GM21381 (cell line): Measurements from ENCODE around the gene C11orf98.
"Not testable (repeated sequence)": the region's sequence is repeated elsewhere in the genome, so short reads cannot be mapped to it uniquely, and the experiment has no call there.

Experiments
- ATAC-seq: cut with Tn5 transposase; IDR thresholded peaks from one replicate; pipeline ENCODE4 v1.9.1; 2021; ENCODE audit warnings: mild to moderate bottlenecking, moderate library complexity; ENCODE audit not compliant: unreplicated experiment

The C11orf98 gene

DNA sequence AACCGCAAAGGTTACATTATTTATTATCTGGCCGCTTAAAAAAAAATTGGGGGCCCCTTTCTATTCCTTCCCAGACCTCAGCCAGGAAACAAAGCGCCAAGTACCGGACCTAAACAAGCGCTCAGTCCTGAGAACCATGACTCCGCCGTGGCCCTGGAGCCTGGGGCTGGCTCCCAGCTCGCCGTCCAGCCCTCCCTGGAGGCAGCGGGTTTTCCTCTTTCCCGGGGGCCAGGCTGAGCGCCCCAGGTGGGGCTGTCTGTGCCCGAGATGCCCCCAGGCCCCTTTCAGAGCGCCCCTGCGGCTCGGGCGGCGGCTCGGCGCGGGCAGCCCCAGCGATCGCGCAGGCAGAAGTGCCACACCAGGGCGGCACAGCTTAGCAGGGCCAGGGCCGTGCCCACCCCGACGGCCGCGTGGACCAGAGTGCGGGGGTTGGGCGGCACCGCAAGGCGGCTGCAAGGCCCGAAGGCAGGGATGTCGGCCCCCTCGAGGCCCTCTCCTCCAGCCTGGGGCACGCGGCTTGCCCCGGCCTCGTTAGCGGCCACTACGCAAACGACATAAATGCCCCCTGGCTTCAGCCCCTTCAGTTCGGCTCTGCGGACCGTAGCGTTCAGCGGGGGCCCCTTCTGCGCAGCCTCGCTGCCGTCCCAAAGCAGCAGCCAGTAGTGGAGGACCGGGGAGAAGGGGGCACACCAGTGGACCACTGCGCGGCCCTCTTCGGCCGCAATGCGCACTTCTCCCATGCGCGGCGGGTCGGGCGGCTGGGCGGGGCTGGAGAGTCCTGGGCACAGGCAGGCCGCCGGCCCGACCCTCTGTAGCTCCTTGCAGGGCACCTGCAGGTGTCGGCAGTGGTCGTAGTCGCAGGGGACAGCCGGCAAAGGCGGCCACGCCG is 22.7 kb upstream of the C11orf98 start:
- ATAC-seq: no peak

DNA sequence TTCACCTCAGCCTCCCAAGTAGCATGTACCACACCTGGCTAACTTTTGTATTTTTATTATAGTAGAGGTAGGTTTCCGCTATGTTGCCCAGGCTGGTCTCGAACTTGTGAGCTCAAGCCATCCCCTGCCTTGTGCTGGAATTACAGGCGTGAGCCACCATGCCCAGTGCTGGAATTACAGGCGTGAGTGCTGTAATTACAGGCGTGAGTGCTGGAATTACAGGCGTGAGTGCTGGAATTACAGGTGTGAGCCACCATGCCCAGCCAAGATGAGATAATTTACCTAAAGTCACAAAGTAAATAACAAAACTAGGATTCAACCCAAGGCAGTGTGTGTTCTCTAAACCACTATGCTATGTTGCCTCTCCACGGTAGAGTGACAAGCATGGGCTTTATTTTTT is 17.5 kb upstream of the C11orf98 start:
- ATAC-seq: no peak

DNA sequence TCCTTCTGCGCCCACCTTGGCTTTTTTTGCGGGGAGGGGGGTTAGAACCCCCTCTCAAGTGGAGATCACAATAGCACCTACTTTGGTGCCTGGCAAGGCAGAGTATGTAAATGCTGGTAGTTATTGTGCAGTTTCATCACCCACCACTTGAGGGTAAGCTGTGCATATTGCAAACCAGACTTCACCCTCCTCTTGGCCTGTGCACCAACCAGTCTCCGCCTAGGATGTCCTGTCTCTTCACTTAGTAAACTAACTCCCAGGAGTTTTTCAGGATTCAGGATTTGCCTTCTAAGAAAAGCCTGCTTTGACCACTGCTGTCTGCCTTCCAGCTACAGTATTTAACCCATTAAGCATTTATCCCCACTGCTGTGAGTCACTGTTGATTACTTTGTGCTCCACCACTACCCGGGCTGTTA is 15.8 kb upstream of the C11orf98 start:
- ATAC-seq: no peak

DNA sequence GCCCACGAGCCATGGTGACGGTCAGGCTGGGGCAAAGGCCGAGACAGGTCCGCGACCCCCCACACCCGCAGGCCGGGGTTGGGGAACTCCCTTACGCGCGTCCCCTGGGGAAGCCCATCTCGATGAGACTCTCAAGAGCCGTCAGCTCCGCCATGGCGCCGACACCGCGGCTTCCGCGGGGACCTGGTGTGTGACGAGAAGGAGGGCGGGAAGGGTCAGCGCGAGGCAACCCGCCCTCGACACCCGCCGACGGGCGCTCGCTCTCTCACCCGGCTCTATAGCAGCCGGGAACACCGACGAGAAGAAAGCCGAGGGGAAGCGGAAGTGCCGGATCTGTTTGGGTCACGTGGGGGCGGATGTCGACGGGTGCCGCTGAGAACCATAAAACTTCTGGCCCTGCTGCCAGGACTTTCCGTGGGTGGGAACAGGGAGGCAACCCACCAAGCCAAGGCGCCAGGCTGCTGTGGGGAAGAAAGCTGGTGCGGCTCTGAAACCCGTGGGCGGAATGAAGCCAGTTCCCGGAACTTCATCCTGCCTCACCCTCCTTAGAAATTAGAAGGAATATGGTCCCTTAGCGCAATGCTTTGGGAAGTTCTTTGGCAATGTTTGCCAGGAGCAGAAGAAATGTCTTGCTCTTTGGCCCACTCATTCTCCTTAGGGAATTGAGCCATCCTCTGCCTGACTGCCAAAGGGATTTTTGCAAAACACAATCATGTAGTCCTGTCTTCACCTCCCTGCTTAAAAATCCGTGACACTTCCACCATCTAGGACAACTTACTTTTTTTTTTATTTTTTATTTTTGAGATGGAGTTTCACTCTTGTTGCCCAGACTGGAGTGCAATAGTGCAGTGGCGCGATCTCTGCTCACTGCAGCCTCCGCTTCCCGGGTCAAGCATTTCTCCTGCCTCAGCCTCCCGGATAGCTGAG is 14.0 kb upstream of the C11orf98 start, which contains the start of gene UBXN1:
Gene UBXN1, minus strand, starts transcription at position 304 of the 927 bp plus-strand sequence. Its CDS starts 150 bp downstream, at position 154.
- ATAC-seq: peak; percentile 59

DNA sequence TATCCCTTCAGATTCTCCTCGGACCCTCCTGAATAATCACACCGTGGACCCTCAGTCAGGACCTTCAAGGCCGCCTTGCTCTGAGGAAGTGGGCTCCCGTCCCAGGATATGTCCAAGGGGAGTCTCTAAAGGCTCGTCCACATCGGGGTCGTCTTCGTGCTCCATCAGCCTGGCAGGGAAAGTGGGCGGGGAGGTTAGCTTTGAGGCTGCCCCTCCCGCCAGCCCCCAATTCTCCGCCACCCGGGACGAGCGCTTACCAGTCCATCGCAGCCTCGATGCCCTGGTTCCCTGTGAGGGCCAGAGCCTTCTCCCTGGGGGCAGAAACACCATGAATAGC is 13.4 kb upstream of the C11orf98 start:
- peak; percentile 17 for ATAC-seq

DNA sequence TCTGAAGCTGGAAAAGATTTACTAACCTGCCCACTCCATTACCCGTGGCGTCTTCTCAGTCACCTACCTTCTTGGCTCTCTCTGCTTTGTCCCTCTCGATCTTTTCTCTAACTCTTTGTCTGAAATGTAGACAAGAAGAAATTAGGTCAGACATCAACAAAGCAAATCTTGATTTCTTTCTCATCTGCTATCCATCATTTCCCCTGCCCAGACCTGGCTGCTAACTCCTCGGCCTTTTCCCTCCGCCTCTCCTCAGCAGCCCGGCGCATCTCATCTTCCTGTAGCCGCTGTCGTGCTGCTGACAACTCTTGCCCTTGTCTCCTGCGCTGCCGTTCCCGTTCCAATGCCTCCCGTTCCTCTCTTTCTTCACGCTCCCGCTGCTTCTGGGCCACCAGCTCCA is 12.7 kb upstream of the C11orf98 start:
- no peak for ATAC-seq

DNA sequence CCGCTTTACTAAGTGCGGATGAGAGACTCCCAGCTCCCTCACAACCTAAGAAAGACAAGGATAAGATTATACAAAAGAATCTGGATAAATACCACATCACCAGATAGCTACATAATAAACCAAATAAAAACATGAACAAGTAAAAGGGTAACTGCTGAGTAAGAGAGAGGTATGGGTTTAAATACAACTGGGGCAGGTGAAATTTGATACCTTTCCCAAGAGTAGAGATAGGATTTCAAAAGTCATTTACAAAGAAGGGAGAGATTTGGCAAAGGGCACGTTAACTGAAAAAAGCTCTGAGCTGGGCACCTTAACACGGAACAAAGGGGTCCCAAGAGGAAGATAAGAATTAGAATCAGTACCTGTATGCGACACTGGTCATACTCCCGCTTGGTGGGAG is 12.1 kb upstream of the C11orf98 start:
- no peak for ATAC-seq

DNA sequence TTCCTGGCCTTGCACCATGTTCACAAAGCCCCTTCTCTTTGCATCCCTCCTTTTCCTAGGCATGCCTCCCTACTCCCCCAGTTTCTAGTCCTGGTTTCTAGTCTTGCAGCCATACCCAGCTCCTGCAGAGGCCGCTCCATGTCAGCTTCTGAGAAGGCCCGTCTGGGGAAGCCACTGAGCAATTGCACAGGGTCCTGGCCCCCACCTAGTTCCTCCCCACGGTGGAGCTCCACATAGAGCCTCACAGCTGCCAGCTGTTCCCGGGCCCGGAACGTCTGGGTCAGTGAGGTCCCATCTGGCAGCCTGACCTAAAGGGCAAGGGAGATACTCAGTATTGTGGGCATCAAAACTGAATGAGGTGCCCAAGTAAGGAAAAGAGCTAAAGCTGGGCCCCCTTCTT is 11.7 kb upstream of the C11orf98 start:
- ATAC-seq: no peak

DNA sequence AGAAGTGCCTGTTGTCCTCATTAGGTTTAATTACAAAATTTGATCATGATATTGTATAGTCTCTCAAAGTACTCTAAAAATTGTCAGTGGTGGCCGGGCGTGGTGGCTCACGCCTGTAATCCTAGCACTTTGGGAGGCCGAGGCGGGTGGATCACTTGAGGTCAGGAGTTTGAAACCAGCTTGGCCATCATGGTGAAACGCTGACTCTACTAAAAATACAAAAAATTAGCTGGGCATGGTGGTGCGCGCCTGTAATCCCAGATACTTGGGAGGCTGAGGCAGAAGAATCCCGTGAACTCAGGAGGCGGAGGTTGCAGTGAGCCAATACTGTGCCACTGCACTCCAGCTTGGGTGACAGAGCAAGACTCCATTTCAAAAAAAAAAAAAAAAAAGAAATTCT is 10.4 kb upstream of the C11orf98 start:
- ATAC-seq: not testable (repeated sequence)

DNA sequence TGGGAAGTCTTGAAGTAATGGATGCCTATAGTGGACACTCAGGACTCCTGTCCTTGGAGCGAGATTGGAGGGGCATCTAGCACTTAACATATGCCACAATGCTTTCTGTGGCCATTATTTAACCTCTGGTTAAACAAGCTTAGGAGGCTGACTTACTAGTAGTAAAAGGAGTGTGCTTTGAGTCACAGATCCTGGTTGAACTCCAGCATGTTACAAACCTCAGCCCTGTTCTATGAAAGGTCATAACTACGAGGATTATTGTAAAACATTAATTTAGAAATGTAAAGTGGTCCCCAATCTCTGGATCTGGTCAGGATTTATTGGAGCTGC is 8.2 kb upstream of the C11orf98 start:
- no peak for ATAC-seq

DNA sequence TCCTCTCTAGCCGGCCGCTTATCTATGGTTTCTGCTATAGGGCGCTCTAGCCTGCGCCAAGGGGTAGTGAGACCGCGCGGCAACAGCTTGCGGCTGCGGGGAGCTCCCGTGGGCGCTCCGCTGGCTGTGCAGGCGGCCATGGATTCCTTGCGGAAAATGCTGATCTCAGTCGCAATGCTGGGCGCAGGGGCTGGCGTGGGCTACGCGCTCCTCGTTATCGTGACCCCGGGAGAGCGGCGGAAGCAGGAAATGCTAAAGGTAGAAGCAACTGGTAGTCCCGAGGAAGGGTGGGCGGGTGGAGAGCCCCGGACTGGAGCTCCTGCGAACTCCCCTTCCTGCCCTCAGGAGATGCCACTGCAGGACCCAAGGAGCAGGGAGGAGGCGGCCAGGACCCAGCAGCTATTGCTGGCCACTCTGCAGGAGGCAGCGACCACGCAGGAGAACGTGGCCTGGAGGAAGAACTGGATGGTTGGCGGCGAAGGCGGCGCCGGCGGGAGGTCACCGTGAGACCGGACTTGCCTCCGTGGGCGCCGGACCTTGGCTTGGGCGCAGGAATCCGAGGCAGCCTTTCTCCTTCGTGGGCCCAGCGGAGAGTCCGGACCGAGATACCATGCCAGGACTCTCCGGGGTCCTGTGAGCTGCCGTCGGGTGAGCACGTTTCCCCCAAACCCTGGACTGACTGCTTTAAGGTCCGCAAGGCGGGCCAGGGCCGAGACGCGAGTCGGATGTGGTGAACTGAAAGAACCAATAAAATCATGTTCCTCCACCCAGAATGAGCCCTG is 6.8 kb upstream of the C11orf98 start, which contains the start of the genes LBHD1 and UQCC3:
Gene LBHD1, minus strand, starts transcription at position 660 of the 782 bp plus-strand sequence. CDS start 2,236 bp downstream, outside the sequence.
Gene UQCC3, plus strand, starts transcription at position 66 of the 782 bp plus-strand sequence. Its CDS starts 73 bp downstream, at position 139.
- ATAC-seq: peak; percentile 46

DNA sequence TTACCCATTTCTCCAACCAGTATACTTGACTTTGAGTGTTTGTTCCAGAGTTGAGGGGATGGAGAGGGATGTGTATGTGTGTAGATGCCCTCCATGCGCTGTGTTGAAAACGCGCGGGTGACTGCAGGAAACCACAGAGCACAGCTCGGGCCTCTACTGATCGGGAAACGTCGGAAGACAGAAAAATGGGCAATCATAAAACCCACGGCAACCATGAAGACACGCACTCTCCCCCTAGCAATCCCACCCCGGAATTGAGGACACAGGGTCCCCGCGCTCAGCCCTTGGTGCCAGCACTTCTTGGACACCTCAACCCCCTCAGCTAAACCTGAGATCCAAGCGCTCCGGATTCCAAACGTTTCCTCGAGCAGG is 6.2 kb upstream of the C11orf98 start:
- ATAC-seq: peak; percentile 17

DNA sequence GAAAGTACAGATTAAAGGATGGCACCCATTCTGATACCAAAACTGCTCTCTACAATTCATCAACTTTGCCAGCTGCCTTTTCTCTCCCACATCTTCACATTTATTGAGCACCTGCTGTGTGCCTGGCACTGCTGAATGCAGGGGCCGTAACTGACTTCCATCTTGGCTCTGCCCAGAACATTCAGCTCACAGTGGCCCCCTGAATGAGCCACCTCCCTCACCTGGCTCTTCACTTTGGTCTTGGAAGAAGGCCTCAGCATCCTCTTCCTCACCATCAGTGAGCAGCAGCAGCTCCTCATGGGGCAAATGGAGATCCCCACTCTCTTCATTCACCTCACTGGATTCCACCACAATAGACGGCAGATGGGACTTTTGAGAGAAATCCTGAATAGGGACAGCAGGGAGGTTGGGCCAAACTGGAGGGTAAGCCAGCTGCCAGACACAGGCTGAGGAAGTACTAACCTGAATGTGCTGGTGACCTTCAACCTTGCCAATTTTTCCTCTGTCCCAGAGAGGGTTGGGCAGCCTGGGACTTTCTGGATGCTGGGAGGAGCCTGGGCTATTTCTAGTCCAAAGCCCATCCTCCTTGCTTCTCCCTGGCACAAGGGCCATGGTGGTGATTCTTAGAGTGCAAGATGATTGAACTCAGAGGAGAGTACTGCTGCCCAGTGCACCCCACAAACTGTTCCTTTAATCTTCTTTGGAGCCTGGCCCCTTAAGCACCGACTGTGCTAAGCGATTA is 4.6 kb upstream of the C11orf98 start:
- no peak for ATAC-seq

DNA sequence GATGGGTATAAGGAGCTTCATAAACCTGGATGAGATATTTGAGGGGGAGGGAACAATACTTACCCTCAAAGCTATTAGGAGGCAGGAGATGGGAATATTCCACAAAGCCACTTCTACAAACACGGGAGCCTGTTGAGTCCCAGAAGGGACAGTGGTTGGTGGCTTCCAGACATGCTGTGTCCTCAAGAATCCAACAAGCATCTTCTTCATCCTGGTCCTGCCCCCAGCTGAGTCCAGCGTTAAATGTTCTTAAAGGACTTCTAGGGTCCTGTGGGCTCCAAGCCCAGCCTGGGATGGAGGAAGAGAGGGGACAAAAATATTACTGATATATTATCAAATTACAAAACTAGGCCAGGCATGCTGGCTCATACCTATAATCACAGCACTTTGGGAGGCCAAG is 2.5 kb upstream of the C11orf98 start:
- ATAC-seq: no peak

DNA sequence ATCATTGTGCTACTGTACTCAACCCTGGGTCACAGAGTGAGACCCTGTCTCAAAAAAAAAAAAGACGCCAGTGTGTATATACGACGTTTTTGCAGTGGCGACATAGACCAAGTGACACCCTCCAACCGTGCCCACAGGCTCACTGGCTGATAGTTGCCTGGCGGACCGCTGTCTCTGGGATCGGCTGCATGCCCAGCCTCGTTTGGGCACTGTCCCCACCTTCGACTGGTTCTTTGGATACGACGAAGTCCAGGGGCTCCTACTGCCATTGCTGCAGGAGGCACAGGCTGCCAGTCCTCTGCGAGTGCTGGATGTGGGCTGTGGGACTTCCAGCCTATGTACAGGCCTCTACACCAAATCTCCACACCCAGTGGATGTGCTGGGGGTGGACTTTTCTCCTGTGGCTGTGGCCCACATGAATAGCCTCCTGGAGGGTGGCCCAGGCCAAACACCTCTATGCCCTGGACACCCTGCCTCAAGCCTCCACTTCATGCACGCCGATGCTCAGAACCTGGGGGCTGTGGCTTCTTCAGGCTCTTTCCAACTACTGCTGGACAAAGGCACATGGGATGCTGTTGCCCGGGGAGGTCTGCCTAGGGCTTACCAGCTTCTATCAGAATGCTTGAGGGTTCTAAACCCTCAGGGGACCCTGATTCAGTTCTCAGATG is 1.4 kb upstream of the C11orf98 start:
- ATAC-seq: no peak

DNA sequence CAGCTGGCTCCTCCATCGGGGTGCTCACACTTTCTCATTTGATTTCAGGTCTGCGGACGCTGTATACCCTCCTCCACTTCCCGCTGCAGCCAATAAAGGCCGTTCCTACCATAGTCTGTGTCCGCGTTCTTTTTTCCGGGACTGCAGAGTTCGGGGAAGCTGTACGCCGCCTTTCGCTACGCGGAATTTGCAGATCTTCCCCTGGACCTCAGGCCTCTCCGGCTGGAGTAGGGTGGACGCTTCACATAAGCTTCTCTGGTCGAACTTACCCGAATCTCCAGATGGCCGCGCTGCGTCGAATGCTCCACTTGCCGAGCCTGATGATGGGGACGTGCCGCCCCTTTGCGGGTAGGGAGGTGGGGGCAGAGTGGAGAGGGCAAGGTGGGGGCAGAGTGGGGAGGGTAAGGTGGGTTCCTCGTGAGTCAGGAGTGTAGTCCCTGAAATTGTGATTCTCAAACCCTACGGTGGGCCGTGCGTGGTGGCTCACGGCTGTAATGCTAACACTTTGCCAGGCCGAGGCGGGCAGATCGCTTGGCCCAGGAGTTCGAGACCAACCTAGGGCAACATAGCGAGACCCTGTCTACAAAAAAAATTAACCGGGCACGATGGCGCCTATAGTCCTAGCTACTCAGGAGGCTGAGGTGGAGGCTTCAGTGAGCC is 719 bp upstream of the C11orf98 start:
- ATAC-seq: peak; percentile 13

DNA sequence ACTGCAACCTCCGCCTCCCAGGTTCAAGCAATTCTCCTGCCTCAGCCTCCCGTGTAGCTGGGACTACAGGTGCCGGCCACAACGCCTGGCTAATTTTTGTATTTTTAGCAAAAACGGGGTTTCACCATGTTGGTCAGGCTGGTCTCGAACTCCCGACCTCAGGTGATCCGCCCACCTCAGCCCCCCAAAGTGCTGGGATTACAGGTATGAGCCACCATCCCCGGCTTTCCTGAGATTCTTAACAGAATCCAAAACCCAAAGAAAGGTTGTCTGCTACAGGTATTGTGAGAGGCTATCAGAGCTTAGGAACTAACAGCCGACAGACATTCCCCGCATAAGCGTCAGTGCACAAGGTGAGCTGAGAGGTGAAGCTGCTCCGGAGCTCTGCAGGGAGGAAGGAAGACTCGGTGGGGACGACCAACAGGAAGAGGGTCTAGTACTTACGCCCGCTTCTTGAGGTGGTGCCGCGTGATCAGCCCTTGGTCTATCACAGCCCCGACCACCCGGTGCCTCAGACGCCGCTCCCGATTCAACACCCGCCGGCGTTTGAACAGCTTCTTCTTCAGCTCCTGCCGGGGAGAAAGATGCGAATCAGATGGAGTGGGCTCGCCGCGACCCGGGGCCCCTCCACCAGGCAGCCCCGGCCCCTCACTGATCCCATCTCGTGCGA is 470 bp downstream of the C11orf98 start:
- ATAC-seq: peak; percentile 7

DNA sequence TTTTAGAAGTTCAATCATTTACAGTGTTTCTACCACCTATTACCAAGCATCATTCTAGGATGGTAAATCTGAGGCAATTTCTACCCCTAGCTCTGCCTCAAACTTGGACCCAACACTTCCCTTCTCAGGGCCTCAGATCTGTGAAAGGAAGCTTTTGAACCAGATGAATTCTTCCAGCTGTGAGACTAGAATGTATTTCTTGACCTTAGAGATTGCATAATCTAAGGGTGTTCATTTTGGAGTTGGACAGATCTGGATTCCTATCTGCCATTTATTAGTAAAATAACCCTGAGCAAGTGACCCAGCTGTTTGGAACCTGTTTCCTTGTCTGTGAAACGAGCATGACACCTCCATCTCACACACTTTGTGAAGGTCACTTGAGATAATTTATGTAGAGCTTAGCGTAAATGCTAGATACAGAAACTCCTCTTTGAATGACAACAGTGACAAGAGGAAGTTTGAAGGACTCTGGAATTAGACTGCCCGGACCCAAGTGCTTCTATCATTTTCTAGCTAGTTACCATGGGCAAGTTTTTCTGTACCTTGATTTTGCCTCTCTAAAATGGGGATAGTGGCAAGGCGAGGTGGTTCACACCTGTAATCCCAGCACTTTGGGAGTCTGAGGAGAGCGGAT is 8.1 kb downstream of the C11orf98 start:
- ATAC-seq: no peak
